CD4-positive, alpha-beta T cell treated with Interleukin-6 at 100 ng/mL for 8 hours (primary cell): ENCODE results near the gene CYP4F2.
"Not testable (repeated sequence)": the region's sequence is repeated elsewhere in the genome, so short reads cannot be mapped to it uniquely, and the experiment has no call there.

Experiments
- DNase-seq: peaks from one replicate; pipeline ENCODE4 v3.0.0-alpha.2; 2020; ENCODE audit warnings: mixed read lengths, low spot score

The CYP4F2 gene

GRCh38 chr19:15899561-15899960 is 1.7 kb upstream of the CYP4F2 start:
- not testable (repeated sequence) for DNase-seq

- no peak for DNase-seq
Measured at GRCh38 chr19:15897026-15897737, 692 bp downstream of the CYP4F2 start.

- no peak for DNase-seq
Measured at GRCh38 chr19:15895876-15896430, 1.9 kb downstream of the CYP4F2 start.

- DNase-seq: no peak
Measured at GRCh38 chr19:15894359-15894758, 3.5 kb downstream of the CYP4F2 start.

- DNase-seq: no peak
Measured at GRCh38 chr19:15893477-15893876, 4.4 kb downstream of the CYP4F2 start.

- no peak for DNase-seq
Measured at GRCh38 chr19:15892012-15892411, 5.9 kb downstream of the CYP4F2 start.

GRCh38 chr19:15891434-15891833 is 6.4 kb downstream of the CYP4F2 start:
- no peak for DNase-seq

- DNase-seq: not testable (repeated sequence)
Measured at GRCh38 chr19:15889339-15889738, 8.5 kb downstream of the CYP4F2 start.

- DNase-seq: no peak
Measured at GRCh38 chr19:15885919-15886318, 12.0 kb downstream of the CYP4F2 start.

GRCh38 chr19:15885167-15885566 is 12.7 kb downstream of the CYP4F2 start:
- DNase-seq: no peak

- not testable (repeated sequence) for DNase-seq
Measured at GRCh38 chr19:15883329-15883728, 14.5 kb downstream of the CYP4F2 start.

GRCh38 chr19:15874821-15875474 is 22.9 kb downstream of the CYP4F2 start:
- no peak for DNase-seq

- DNase-seq: not testable (repeated sequence)
Measured at GRCh38 chr19:15873771-15874170, 24.1 kb downstream of the CYP4F2 start.

GRCh38 chr19:15871570-15871969 is 26.3 kb downstream of the CYP4F2 start:
- DNase-seq: peak; percentile 3

GRCh38 chr19:15869873-15870272 is 28.0 kb downstream of the CYP4F2 start:
- DNase-seq: no peak

GRCh38 chr19:15869109-15869555 is 28.7 kb downstream of the CYP4F2 start:
- DNase-seq: peak; percentile 58

GRCh38 chr19:15866636-15867035 is 31.2 kb downstream of the CYP4F2 start:
- no peak for DNase-seq

- DNase-seq: no peak
Measured at GRCh38 chr19:15864824-15865223, 33.0 kb downstream of the CYP4F2 start.

- no peak for DNase-seq
Measured at GRCh38 chr19:15863272-15863671, 34.6 kb downstream of the CYP4F2 start.

GRCh38 chr19:15862444-15862843 is 35.4 kb downstream of the CYP4F2 start:
- DNase-seq: no peak

GRCh38 chr19:15860522-15860921 is 37.4 kb downstream of the CYP4F2 start:
- DNase-seq: no peak

GRCh38 chr19:15859187-15859586 is 38.7 kb downstream of the CYP4F2 start:
- no peak for DNase-seq

- DNase-seq: no peak
Measured at GRCh38 chr19:15850385-15850784, 47.5 kb downstream of the CYP4F2 start.
